HG03045 (cell line): ENCODE results near the gene BABAM2.

ENCODE experiments used
- ATAC-seq: cut with Tn5 transposase; IDR thresholded peaks from one replicate; pipeline ENCODE4 v1.9.1; 2021; ENCODE audit warnings: mild to moderate bottlenecking, moderate library complexity; ENCODE audit not compliant: unreplicated experiment

BABAM2 gene

GRCh38 chr2:28381225-28382180 is 491.0 kb downstream of the BABAM2 start:
- ATAC-seq, result no peak

- no peak for ATAC-seq
Measured at GRCh38 chr2:28382755-28383154, 492.2 kb downstream of the BABAM2 start.

DNA sequence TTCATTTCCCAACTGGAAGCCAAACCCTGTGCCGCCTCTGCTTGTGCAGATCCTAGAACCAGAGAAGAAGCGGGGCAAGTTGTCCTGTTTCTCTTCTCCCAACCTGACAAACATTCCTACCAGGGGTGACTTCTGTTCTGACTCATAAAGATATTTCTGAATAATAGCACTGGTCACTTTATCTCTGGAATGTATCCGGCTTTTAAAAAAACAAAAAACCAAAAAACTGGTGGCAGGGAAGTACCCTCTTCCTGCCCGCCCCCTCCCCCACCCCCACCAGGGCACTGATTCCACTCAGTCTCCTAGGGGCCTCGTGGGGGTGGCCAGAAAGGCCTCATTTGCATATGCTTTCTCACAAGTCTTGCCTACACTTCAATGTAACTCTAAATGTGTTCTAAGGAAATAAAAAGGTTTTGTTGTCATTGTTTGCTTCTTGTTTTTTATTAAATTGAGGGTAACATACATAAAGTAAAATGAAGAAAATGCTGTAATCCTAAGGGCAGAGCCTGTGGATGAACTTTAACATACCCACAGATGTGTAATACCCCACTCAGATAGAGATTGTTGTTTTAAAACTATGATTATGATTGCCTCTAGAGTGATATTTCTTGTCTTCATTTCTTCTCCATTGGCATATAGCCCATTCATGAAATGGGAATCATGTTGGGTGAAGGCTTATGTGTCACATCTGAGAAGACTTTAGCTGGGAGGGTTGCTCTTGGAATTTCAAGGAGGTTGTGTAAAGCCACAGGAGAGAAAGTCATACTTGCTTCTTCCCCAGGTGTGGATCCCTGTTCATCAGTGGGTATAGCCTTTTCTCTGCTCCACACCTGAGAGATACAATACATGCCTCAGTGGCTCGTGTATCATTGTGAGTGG is 496.8 kb downstream of the BABAM2 start:
- ATAC-seq, result no peak
